ENCODE measurements around the gene HUWE1.

GRCh38 chrX:53606456-53606855 is 80.1 kb downstream of the HUWE1 start:
- TF ChIP-seq CTCF (conservative IDR thresholded peaks at IDR 0.05; ENCODE audit: low read length) (no peak), EZH2phosphoT487 (IDR thresholded peaks at IDR 0.05; ENCODE audit: borderline replicate concordance, low read depth, low read length) (no peak)
